Uterus (tissue), 2 donors: ENCODE measurements around the gene LDB3.

Experiments used
- CTCF ChIP-seq, 4 experiments: fragments of 200-600 bp in 2 of 4; fragments of 450-650 bp in 2 of 4; sonication (generic) in 2 of 4; IDR thresholded peaks; one replicate each; pipeline ENCODE4 v1.5.1; 2016 to 2019; ENCODE audit warnings: antibody characterized with exemption in 4 of 4, mild to moderate bottlenecking in 2 of 4, moderate library complexity in 1 of 4
- POLR2A ChIP-seq, 2 donors: fragments of 450-650 bp; IDR thresholded peaks; one replicate each; pipeline ENCODE4 v1.6.1; 2016; ENCODE audit warnings: antibody characterized with exemption in 2 of 2, mild to moderate bottlenecking in 1 of 2, moderate library complexity in 1 of 2

GRCh38 chr10:86705905-86706304 is 37.6 kb downstream of the LDB3 start:
- no peak for TF ChIP-seq CTCF (IDR thresholded peaks at IDR 0.05)
- TF ChIP-seq POLR2A (IDR thresholded peaks at IDR 0.05): no peak
